OCI-LY7 (cell line): ENCODE results near the gene ZMIZ1.

Experiments
- EZH2phosphoT487 ChIP-seq: fragments of 200-600 bp; sonication (generic); IDR thresholded peaks from 2 replicates; pipeline ENCODE4 v1.6.1; 2018; ENCODE audit warnings: low read depth, borderline replicate concordance, mild to moderate bottlenecking, mixed run types, antibody characterized with exemption, low read length, moderate library complexity, mixed read lengths
- TF ChIP-seq, protein P1 (sequence below): fragments of 200-600 bp; sonication (generic); conservative IDR thresholded peaks from 2 replicates; pipeline ENCODE4 v1.5.1; 2014; ENCODE audit warnings: mild to moderate bottlenecking, antibody characterized with exemption, low read length, moderate library complexity, mixed read lengths

DNA sequence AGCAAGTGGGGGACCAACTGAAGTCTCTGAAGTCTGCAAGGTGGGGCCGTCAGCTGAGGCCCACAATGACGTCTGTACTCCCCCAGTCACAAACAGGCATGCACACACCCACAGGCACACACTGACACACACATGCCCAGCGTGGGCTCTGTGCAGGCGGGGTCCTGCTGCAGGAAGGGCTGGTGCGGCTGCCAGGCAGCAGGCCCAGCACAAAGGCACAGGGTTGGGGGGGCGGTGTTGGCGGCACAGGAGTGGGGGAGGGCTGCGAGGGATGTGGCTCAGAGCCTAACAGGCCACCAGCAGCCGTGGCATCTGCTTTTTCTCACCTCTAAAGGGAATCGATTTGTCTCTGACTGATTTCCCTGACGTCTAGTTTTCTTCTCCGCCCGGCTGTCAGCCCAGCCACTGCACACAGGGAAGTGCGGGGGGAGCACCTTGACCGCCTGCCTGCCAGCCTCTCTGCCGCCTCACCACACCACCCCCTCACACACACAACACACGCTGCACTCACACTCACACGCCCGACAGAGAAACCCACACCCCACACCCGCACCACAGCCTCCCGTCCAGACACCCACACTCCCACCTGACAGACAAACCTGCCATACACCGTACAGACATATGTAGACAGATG, 43.5 kb upstream of the ZMIZ1 start:
- TF ChIP-seq, protein P1, sequence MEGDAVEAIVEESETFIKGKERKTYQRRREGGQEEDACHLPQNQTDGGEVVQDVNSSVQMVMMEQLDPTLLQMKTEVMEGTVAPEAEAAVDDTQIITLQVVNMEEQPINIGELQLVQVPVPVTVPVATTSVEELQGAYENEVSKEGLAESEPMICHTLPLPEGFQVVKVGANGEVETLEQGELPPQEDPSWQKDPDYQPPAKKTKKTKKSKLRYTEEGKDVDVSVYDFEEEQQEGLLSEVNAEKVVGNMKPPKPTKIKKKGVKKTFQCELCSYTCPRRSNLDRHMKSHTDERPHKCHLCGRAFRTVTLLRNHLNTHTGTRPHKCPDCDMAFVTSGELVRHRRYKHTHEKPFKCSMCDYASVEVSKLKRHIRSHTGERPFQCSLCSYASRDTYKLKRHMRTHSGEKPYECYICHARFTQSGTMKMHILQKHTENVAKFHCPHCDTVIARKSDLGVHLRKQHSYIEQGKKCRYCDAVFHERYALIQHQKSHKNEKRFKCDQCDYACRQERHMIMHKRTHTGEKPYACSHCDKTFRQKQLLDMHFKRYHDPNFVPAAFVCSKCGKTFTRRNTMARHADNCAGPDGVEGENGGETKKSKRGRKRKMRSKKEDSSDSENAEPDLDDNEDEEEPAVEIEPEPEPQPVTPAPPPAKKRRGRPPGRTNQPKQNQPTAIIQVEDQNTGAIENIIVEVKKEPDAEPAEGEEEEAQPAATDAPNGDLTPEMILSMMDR = no peak
- TF ChIP-seq EZH2phosphoT487 = no peak
